ENCODE data around the gene PTGFR.

PTGFR gene

GRCh38 chr1:78519446-78519845 is 28.7 kb downstream of the PTGFR start:
- Histone ChIP-seq H4K20me1 (ENCODE audit: insufficient read depth, low read length) (no peaks in the 10 kb centered on the region), H3K9me3 (ENCODE audit: insufficient read depth, low read length) (no peaks in the 10 kb centered on the region), H3K4me3 (ENCODE audit: low read length) (no peak overlapping the region), H3K79me2 (ENCODE audit: low read length) (no peaks in the 10 kb centered on the region), H2AFZ (ENCODE audit: low read depth, low read length) (no peak overlapping the region), H3K36me3 (replicated peaks; ENCODE audit: low read depth, low read length) (no peaks in the 10 kb centered on the region), H3K27ac (ENCODE audit: low read length) (no peak overlapping the region), H3K4me1 (ENCODE audit: low read length) (no peaks in the 10 kb centered on the region), H3K4me2 (ENCODE audit: low read length) (no peak overlapping the region), H3K27me3 (ENCODE audit: low read depth, low read length) (no peaks in the 10 kb centered on the region), H3K9ac (ENCODE audit: low read length) (no peak overlapping the region)
- TF ChIP-seq CTCF (IDR thresholded peaks at IDR 0.05; ENCODE audit: low read depth, low read length) (no peak), EZH2phosphoT487 (IDR thresholded peaks at IDR 0.05; ENCODE audit: low read depth) (no peak)

DNA sequence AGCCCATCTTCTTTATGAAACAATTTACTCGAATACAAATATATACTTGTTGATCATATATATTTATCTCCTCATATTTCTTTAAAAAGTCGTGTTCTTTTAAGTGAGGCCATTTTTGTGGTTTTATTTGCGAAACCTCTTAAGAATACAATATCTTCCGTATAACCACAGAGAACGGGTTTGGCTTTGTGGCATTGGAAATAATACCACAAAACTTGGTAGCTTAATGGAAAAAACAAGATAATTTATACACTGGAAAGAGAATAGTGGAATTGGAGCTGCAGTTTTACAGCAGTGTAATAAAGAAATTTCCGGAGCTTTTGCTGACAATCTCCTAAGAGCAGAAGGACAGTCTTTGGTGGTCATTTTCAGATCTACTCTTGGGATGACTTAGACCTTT is 29.4 kb downstream of the PTGFR start:
- Histone ChIP-seq H3K79me2 (ENCODE audit: low read length) (no peaks in the 10 kb centered on the region), H3K9ac (ENCODE audit: low read length) (no peak overlapping the region), H3K4me1 (ENCODE audit: low read length) (no peaks in the 10 kb centered on the region), H3K9me3 (ENCODE audit: insufficient read depth, low read length) (no peaks in the 10 kb centered on the region), H3K4me2 (ENCODE audit: low read length) (no peak overlapping the region), H3K4me3 (ENCODE audit: low read length) (no peak overlapping the region), H3K27me3 (ENCODE audit: low read depth, low read length) (no peaks in the 10 kb centered on the region), H3K27ac (ENCODE audit: low read length) (no peak overlapping the region), H3K36me3 (replicated peaks; ENCODE audit: low read depth, low read length) (no peaks in the 10 kb centered on the region), H2AFZ (ENCODE audit: low read depth, low read length) (no peak overlapping the region), H4K20me1 (ENCODE audit: insufficient read depth, low read length) (no peaks in the 10 kb centered on the region)
- TF ChIP-seq CTCF (IDR thresholded peaks at IDR 0.05; ENCODE audit: low read depth, low read length) = no peak
- TF ChIP-seq EZH2phosphoT487 (IDR thresholded peaks at IDR 0.05; ENCODE audit: low read depth) = no peak

DNA sequence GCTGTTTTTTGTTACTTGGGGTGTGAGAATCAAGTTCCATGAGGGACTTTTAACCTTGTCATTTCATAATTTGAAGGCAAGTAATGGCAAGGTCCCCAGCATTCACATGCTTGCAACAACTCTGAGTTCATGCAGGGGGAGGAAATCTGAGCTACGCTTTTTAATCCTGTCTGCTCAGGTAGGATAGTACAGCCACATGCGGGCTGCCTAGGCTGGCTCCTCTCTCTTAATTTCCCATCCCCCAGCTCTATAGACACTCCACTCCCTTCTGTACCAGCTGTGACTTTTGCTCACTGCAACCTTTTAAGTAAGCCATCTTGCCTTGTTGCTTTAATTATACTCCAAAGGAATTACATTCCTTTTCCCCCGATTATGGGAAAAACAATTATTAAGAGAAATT is 30.1 kb downstream of the PTGFR start:
- H3K4me3 ChIP-seq (ENCODE audit: low read length) = no peak overlapping the region
- no peaks in the 10 kb centered on the region for H3K4me1 ChIP-seq (ENCODE audit: low read length)
- no peak overlapping the region for H3K4me2 ChIP-seq (ENCODE audit: low read length)
- no peak overlapping the region for H3K9ac ChIP-seq (ENCODE audit: low read length)
- H2AFZ ChIP-seq (ENCODE audit: low read depth, low read length) = no peak overlapping the region
- H3K9me3 ChIP-seq (ENCODE audit: insufficient read depth, low read length) = no peaks in the 10 kb centered on the region
- no peak for TF ChIP-seq CTCF (IDR thresholded peaks at IDR 0.05; ENCODE audit: low read depth, low read length)
- TF ChIP-seq EZH2phosphoT487 (IDR thresholded peaks at IDR 0.05; ENCODE audit: low read depth) = no peak
- no peaks in the 10 kb centered on the region for H4K20me1 ChIP-seq (ENCODE audit: insufficient read depth, low read length)
- H3K79me2 ChIP-seq (ENCODE audit: low read length) = no peaks in the 10 kb centered on the region
- H3K27me3 ChIP-seq (ENCODE audit: low read depth, low read length) = no peaks in the 10 kb centered on the region
- no peak overlapping the region for H3K27ac ChIP-seq (ENCODE audit: low read length)
- no peaks in the 10 kb centered on the region for H3K36me3 ChIP-seq (replicated peaks; ENCODE audit: low read depth, low read length)

DNA sequence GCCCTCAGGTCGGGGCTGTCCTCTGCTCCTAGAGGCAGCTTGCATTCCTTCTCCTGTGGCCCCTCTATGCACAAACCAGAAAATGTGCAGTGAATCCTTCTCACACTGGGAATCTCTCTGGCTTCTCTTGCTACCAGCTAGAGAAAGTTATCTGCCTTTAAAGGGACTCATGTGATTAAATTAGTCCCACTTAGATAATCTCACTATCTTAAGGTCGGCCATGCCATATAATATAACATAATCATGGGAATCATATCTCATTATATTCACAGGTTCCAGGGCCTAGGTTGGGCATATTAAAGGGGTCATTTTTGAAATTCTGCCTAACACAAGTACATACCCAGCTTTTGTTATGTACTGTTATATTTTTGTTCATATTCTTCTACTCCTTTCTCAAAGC is 31.4 kb downstream of the PTGFR start:
- H3K4me1 ChIP-seq (ENCODE audit: low read length) = no peaks in the 10 kb centered on the region
- H3K4me3 ChIP-seq (ENCODE audit: low read length) = no peak overlapping the region
- no peaks in the 10 kb centered on the region for H3K79me2 ChIP-seq (ENCODE audit: low read length)
- no peak overlapping the region for H3K9ac ChIP-seq (ENCODE audit: low read length)
- H3K27me3 ChIP-seq (ENCODE audit: low read depth, low read length) = no peaks in the 10 kb centered on the region
- H3K9me3 ChIP-seq (ENCODE audit: insufficient read depth, low read length) = no peaks in the 10 kb centered on the region
- H3K4me2 ChIP-seq (ENCODE audit: low read length) = no peak overlapping the region
- H4K20me1 ChIP-seq (ENCODE audit: insufficient read depth, low read length) = no peaks in the 10 kb centered on the region
- no peak overlapping the region for H2AFZ ChIP-seq (ENCODE audit: low read depth, low read length)
- no peak overlapping the region for H3K27ac ChIP-seq (ENCODE audit: low read length)
- no peaks in the 10 kb centered on the region for H3K36me3 ChIP-seq (replicated peaks; ENCODE audit: low read depth, low read length)
- TF ChIP-seq EZH2phosphoT487 (IDR thresholded peaks at IDR 0.05; ENCODE audit: low read depth) = no peak
- no peak for TF ChIP-seq CTCF (IDR thresholded peaks at IDR 0.05; ENCODE audit: low read depth, low read length)
